ENCODE data around the gene LDAF1.

LDAF1 gene

DNA sequence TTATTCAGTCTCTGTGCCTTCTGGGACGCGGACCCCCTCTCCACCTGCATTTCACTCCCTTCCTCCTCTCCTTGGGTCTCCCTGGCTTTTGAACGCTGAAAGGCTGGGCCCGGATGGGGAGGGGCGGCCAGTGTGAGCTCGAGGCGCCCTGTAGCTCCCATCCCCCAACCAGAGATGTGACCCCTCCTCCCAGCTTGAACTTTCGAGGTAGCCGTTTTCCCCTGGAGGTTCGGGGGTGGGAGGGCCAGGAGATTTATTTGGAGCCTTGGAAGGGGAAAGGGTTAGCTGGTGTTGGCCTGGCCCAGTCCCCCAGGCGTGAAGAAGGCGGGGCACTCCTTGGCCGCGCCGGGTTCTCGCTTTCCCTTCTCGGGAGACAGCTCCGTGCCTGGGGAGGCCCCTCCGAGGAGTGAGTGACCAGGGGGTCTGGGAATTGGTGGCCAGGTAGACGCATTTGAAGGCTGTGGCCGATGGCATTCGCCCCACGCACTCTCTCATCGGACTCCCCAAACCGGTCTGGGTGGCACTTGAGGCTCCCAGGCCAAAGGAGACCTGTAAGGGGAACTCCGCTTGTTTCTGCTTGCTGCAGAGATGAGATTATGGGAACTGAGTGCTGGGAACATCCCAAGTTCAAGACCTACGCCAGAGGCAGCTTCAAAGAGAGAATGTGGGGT, 942 bp downstream of the LDAF1 start:
- peak overlapping the region; percentile 51 for H3K27ac ChIP-seq
- TF ChIP-seq, protein P1, sequence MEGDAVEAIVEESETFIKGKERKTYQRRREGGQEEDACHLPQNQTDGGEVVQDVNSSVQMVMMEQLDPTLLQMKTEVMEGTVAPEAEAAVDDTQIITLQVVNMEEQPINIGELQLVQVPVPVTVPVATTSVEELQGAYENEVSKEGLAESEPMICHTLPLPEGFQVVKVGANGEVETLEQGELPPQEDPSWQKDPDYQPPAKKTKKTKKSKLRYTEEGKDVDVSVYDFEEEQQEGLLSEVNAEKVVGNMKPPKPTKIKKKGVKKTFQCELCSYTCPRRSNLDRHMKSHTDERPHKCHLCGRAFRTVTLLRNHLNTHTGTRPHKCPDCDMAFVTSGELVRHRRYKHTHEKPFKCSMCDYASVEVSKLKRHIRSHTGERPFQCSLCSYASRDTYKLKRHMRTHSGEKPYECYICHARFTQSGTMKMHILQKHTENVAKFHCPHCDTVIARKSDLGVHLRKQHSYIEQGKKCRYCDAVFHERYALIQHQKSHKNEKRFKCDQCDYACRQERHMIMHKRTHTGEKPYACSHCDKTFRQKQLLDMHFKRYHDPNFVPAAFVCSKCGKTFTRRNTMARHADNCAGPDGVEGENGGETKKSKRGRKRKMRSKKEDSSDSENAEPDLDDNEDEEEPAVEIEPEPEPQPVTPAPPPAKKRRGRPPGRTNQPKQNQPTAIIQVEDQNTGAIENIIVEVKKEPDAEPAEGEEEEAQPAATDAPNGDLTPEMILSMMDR (IDR thresholded peaks at IDR 0.05) = no peak
- no peaks in the 10 kb centered on the region for H3K36me3 ChIP-seq

DNA sequence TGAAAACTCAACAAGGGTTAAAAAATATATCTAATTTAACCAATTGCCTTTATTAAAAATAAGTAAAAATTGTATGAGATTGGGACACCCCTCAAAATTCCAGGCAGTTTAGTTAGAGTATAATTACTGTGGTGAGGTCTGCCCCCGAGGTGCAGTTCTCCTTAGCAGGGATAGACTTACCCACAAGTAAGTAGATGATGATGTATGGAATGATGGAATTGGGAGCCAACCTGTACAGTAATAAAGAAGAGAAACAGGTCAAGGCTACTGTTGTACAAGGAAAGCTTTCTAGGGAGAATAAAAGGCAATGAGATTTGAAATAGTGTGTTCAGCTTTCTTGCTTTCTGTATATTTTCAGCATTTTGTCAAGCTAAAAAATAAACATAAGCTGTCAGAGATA, 1.8 kb downstream of the LDAF1 start:
- TF ChIP-seq, protein P1 (IDR thresholded peaks at IDR 0.05) = no peak
- Histone ChIP-seq H3K36me3 (no peaks in the 10 kb centered on the region), H3K27me3 (no peaks in the 10 kb centered on the region), H3K4me1 (ENCODE audit: control insufficient read depth in 1 of 2, insufficient read depth in 1 of 2, low read depth in 1 of 2, low read length in 1 of 2) (peaks cover 16 to 24% of the 10 kb centered on the region in 2 experiments), H3K4me3 (ENCODE audit: low read depth in 1 of 2, low read length in 1 of 2) (no peak overlapping the region), H3K9me3 (no peaks in the 10 kb centered on the region), H3K27ac (no peak overlapping the region)

More for the DNA sequence above, 942 bp downstream of the LDAF1 start:
- H3K9me3 ChIP-seq = no peaks in the 10 kb centered on the region
- H3K4me1 ChIP-seq (ENCODE audit: control insufficient read depth in 1 of 2, insufficient read depth in 1 of 2, low read depth in 1 of 2, low read length in 1 of 2) = peaks cover 16 to 24% of the 10 kb centered on the region in 2 experiments
- H3K4me3 ChIP-seq (ENCODE audit: low read depth in 1 of 2, low read length in 1 of 2) = peak overlapping the region; percentile 56 to 66
- no peaks in the 10 kb centered on the region for H3K27me3 ChIP-seq

DNA sequence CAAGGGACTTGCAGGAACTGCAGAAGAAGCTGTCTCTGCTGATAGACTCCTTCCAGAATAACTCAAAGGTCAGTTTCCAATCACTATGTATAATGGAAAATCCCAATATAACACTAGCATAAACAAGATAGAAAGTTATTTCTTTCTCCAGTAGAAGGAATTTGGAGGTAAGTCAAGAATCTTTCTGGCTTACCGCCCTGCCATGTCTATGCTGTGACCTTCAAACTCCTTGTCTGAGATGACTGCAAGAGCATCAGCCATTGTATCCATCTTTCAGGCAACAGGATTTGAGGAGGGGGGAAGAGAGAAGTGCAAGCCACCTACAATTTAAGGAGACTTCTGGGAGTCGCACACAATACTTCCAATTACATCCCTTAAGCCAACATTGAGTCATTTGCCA, 2.7 kb downstream of the LDAF1 start:
- no peaks in the 10 kb centered on the region for H3K27me3 ChIP-seq
- peaks cover 16 to 24% of the 10 kb centered on the region in 2 experiments for H3K4me1 ChIP-seq (ENCODE audit: control insufficient read depth in 1 of 2, insufficient read depth in 1 of 2, low read depth in 1 of 2, low read length in 1 of 2)
- H3K9me3 ChIP-seq = no peaks in the 10 kb centered on the region
- H3K27ac ChIP-seq = no peak overlapping the region
- no peak overlapping the region for H3K4me3 ChIP-seq (ENCODE audit: low read depth in 1 of 2, low read length in 1 of 2)
- TF ChIP-seq, protein P1 (IDR thresholded peaks at IDR 0.05) = no peak
- no peaks in the 10 kb centered on the region for H3K36me3 ChIP-seq

DNA sequence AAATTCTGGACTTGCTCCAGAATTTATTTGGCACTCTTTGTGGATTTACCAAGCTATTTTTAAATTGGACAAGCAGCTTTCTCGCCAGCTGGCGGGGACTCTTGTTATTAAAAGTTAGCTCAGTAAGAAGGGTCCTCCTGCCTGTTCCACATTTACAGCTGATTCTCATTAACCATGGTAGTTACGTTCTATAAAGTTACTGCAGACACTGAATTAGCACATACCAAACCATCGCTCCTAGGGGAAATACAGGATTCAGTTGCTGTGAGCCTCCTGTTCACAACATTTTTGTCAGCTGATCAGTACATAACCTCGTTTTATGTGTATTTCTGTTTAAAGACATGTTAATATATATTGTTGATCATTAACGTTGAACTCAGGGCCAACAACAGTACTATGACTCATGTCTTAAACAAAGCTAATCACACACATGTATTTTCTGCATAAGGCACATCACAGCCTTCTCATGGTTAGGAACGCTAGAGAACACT, 4.2 kb downstream of the LDAF1 start:
- TF ChIP-seq, protein P1 (IDR thresholded peaks at IDR 0.05) = no peak
- H3K27ac ChIP-seq = no peak overlapping the region

DNA sequence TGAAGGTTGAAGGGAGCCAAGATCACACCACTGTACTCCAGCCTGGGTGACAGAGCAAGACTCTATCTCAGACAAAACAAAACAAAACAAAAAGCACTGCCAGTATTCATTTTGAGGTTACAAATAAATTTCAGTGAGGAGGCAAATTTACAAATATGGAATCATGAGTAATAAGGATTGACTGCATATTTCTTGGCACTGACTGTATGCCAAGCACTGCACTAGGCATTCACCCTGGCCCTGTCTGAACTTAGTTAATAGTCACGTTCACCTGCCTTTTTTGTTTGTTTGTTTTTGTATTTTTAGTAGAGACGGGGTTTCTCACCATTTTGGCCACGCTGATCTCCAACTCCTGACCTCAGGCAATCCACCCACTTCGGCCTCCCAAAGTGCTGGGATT, 5.1 kb downstream of the LDAF1 start:
- Histone ChIP-seq H3K4me1 (ENCODE audit: control insufficient read depth in 1 of 2, insufficient read depth in 1 of 2, low read depth in 1 of 2, low read length in 1 of 2) (peaks cover 9 to 13% of the 10 kb centered on the region in 2 experiments), H3K27me3 (no peaks in the 10 kb centered on the region), H3K36me3 (no peaks in the 10 kb centered on the region), H3K9me3 (no peaks in the 10 kb centered on the region), H3K4me3 (ENCODE audit: low read depth in 1 of 2, low read length in 1 of 2) (no peak overlapping the region), H3K27ac (no peak overlapping the region)
- TF ChIP-seq, protein P1 (IDR thresholded peaks at IDR 0.05) = no peak

More for the DNA sequence above, 4.2 kb downstream of the LDAF1 start:
- H3K9me3 ChIP-seq = no peaks in the 10 kb centered on the region
- no peak overlapping the region for H3K4me3 ChIP-seq (ENCODE audit: low read depth in 1 of 2, low read length in 1 of 2)
- H3K27me3 ChIP-seq = no peaks in the 10 kb centered on the region
- peaks cover 16 to 21% of the 10 kb centered on the region in 2 experiments for H3K4me1 ChIP-seq (ENCODE audit: control insufficient read depth in 1 of 2, insufficient read depth in 1 of 2, low read depth in 1 of 2, low read length in 1 of 2)
- no peaks in the 10 kb centered on the region for H3K36me3 ChIP-seq
